ENCODE measurements around the gene STK39.

The STK39 gene

DNA sequence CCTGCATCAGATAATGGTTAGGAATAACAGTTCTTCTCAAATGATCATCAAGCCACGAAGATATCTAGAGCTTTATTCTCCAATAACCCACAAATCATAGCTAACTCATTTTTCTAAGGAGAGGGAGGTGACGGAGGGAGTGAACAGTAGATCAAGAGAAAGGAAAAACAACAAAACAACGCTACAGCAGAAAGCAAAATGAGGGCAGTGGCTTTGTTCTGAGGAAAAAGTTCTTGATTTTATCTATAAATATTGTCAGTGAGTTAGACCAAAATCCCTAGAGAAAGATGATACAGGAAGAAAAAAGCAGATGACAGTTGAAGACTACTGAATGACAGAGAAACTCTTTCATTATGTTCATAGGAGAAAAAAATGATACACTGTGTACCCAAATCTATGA is 71.0 kb downstream of the STK39 start:
- TF ChIP-seq, protein P1, sequence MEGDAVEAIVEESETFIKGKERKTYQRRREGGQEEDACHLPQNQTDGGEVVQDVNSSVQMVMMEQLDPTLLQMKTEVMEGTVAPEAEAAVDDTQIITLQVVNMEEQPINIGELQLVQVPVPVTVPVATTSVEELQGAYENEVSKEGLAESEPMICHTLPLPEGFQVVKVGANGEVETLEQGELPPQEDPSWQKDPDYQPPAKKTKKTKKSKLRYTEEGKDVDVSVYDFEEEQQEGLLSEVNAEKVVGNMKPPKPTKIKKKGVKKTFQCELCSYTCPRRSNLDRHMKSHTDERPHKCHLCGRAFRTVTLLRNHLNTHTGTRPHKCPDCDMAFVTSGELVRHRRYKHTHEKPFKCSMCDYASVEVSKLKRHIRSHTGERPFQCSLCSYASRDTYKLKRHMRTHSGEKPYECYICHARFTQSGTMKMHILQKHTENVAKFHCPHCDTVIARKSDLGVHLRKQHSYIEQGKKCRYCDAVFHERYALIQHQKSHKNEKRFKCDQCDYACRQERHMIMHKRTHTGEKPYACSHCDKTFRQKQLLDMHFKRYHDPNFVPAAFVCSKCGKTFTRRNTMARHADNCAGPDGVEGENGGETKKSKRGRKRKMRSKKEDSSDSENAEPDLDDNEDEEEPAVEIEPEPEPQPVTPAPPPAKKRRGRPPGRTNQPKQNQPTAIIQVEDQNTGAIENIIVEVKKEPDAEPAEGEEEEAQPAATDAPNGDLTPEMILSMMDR (IDR thresholded peaks at IDR 0.05; ENCODE audit: extremely low read depth, insufficient read depth, missing control alignments), result no peak
- no peak for DNase-seq (ENCODE audit: low spot score)
- in situ Hi-C loops (cut with MboI; ENCODE audit: low pct_unique_long_range_greater_than_20kb, low sequenced_read_pairs, unreplicated experiment), result no loop called here

DNA sequence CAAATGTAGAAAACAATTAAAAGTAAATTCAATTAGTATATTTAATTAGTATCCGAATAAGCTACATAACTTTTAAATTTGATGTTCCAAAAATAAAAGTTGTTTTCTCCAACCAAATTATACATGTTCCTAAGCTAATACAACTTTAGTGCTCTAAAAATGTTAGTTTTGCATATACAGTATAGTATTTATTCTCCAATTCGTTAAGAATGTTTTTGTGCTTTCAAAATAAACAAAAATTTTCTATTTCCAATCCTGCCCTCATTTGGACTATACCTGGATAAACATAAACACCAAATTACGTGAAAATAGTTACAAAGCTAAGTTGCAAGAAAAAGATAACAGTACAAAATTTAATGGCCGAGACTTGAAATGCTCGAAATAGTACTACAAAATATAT is 71.9 kb downstream of the STK39 start:
- in situ Hi-C loops (cut with MboI; ENCODE audit: low pct_unique_long_range_greater_than_20kb, low sequenced_read_pairs, unreplicated experiment), result no loop called here
- TF ChIP-seq, protein P1 (IDR thresholded peaks at IDR 0.05; ENCODE audit: extremely low read depth, insufficient read depth, missing control alignments), result no peak
- no peak for DNase-seq (ENCODE audit: low spot score)

DNA sequence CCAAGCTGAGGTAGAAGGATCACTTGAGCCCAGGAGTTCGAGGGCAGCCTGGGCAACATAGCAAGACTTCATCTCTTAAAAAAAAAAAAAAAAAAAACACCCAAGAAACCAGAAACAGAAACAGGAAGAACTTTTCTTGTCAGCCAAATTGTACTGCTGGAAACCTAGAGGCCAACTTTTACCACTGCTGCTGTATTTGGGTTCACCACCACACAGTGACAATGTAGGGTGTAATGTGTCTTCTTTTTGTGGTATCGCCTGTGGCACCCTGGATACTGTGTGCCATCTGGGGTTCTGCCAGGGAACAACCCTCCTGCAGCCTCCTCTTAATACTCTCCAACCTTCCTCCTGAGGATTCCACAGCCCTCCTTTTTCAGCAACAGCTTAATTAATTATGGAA is 72.6 kb downstream of the STK39 start:
- in situ Hi-C loops (cut with MboI; ENCODE audit: low pct_unique_long_range_greater_than_20kb, low sequenced_read_pairs, unreplicated experiment), result no loop called here
- TF ChIP-seq, protein P1 (IDR thresholded peaks at IDR 0.05; ENCODE audit: extremely low read depth, insufficient read depth, missing control alignments), result no peak
- DNase-seq (ENCODE audit: low spot score), result no peak

DNA sequence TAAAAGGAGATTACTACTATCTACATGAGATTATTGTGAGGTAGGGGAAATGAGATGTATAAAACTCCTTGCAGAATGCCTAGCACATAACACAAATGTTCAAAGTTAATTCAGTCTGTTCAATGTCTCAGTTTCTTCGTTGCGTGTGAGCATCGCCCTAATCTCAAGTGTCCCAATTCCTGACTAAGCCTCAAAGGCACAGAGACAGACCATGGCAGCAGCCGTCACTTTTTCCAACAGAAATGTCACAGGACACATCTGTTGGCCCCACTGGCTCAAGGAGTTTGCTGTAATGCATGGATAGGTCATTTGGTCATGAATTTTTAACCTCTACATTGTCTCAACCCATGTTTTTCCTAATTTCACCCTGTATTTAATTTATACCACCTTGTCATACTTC is 75.3 kb downstream of the STK39 start:
- no peak for DNase-seq (ENCODE audit: low spot score)
- in situ Hi-C loops (cut with MboI; ENCODE audit: low pct_unique_long_range_greater_than_20kb, low sequenced_read_pairs, unreplicated experiment), result no loop called here
- TF ChIP-seq, protein P1 (IDR thresholded peaks at IDR 0.05; ENCODE audit: extremely low read depth, insufficient read depth, missing control alignments), result no peak

DNA sequence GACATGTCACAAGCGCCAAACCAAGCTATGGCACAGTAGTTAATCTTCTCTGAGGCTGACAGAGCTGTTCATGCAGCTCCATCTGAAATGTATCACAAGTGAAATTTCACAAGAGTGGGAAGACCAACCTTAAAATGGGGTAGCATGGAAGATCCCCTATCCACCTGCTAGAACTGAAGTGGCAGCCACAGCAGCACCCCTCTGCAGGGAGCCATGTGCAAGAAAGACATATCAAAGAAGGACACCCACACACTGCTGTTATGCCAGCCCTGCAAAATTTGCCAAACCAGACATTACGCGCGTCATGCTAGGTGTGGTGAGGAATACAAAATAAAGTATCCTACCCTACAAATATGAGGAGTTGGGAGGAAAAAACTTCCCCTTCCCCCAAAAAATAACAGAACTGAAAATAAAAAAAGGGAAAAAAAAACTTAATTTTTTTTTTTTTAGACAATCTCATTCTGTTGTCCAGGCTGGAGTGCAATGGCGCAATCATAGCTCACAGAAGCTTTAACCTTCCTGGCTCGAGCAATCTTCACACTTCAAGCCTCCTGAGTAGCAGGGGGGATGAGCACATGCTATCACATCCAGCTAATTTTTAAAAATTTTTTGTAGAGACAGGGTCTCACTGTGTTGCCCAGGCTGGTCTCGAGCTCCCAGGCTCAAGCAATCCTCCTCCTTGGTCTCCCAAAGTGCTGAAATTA is 76.2 kb downstream of the STK39 start:
- in situ Hi-C loops (cut with MboI; ENCODE audit: low pct_unique_long_range_greater_than_20kb, low sequenced_read_pairs, unreplicated experiment), result no loop called here
- DNase-seq (ENCODE audit: low spot score), result no peak
- TF ChIP-seq, protein P1 (IDR thresholded peaks at IDR 0.05; ENCODE audit: extremely low read depth, insufficient read depth, missing control alignments), result no peak

DNA sequence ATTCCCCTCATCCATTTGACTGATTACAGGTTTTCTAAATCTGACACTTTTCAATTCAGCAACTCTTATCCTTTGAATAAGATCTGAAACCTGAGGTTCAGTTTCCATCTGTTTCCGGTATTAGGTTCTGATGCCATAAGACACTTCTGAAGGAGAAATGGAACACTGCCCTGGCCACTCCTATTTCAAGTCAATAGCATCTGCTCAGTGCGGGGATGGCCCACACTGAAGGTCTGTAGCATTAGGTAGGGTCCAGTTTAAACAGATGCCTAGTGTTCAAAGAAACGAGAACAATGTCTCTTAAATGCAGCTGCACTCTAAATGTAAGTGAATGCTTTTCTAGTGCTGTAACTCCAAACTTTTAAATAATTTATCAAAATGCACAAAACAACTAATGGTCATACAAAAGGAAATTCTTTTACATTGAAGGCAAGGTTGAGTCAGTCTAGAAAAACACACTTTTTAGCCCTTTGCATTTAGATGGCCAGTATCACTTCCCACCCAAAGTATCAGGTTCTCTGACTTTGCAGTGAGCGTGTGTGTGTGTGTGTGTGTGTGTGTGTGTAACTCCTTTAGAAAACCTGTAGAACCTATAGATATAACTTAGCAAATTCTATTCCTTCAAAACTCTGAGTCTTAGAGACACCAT is 78.2 kb downstream of the STK39 start:
- TF ChIP-seq, protein P1 (IDR thresholded peaks at IDR 0.05; ENCODE audit: extremely low read depth, insufficient read depth, missing control alignments), result no peak
- in situ Hi-C loops (cut with MboI; ENCODE audit: low pct_unique_long_range_greater_than_20kb, low sequenced_read_pairs, unreplicated experiment), result no loop called here

More for the DNA sequence above, 78.2 kb downstream of the STK39 start:
- no peak for DNase-seq (ENCODE audit: low spot score)
